Non-pigmented ciliary epithelial cell (primary cell): ENCODE measurements around the gene GALNT15.
A peak's percentile ranks its signal among the peaks of the same experiment; 100 is the strongest.

Experiments used
- DNase-seq: peaks from one replicate; pipeline ENCODE4 v3.0.0-alpha.2; 2010; ENCODE audit warnings: low read depth

The GALNT15 gene

DNA sequence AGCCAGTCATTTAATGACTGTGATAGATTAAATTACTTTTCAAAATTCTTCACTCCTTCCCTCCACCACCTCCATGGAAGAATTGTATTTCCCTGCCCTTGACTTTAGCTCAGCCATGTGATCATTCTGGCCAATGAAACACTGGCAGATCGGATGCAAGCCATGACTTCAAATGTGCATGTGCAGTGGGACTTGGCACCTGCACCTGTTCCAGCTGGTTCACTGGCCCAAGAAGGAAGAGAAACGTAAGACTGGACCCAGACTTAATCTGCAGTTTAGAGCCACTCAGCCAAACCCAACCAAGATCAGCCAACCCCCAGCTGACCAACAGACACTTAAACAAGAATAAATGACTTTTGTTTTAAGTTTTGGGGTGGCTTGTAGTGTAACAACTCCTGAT lies 78.5 kb downstream of the GALNT15 start:
- DNase-seq = no peak

DNA sequence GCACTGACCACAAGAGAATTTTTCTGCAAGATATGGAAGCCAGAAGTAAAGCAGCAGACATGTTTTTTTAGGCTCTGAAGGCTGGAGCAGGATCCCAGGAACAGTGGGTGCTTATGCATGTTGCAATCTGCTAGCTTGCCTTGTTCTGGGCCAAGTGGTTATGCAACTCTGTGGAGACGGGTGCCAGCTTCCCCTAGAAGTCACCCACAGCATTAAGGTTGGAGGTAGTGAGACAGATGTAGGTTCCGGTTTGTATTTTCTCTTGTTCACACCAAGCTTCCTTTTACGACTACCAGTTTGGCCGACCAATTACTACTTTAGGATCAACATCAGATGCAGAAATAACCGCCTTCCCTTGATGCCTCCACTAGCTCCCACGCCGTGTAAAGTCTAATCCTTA lies 79.1 kb downstream of the GALNT15 start:
- DNase-seq = no peak

DNA sequence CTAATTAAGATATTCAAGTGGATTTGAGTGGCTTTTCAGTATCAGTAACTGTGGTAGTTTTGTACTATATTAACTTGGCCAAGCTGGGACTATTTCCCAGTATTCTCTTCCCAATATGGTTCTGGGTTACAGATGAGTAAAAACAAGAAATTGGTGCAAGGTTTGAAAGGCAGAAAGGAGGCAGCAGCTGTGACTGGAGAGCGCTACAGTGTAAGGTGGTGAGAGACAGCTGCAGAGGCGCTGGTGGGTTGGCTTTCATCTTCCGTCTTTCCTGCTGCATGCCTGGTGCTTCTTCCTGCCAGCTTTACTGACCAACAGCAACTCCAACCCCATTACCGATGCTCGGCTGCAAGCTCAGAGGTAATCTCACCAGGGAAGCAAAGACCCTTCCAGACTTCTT lies 80.4 kb downstream of the GALNT15 start:
- DNase-seq = no peak

DNA sequence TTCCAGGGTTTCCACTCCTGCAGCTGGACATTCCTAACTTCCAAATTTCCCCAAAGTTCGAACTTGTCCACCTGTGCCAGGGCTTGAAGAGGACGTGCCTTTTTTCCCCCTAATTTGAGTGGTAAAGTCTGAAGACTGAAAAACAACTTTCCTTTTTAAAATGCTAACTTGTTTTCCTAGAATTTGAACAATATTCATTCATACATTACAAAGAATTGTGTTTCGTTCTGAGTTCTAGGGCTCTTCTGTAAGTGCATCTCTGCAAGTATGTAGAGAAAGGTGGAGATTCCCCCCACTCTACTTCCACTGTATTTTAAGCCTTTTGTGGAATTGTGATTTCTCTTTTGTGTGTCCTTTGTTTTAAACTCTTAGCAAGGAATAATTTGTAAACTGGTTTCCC lies 80.8 kb downstream of the GALNT15 start:
- DNase-seq = no peak

DNA sequence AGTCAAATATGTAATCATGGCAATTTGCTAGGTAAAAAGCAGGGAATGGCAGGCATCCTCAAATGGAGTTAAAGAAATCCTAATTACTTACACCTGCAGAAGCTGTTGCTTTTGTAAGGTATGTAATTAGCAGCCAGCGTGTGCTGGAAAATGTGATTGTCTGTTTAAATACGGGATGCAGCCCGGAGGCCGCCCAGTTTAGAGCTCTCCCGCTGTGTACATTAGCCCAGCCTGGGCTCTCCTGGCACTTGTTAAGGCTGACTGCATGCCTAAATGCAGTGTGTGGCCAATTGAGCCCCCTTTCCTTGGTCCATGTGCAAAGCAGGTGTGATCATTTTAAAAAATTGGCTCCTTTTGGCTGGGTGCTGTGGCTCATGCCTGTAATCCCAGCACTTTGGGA lies 81.2 kb downstream of the GALNT15 start:
- no peak for DNase-seq

DNA sequence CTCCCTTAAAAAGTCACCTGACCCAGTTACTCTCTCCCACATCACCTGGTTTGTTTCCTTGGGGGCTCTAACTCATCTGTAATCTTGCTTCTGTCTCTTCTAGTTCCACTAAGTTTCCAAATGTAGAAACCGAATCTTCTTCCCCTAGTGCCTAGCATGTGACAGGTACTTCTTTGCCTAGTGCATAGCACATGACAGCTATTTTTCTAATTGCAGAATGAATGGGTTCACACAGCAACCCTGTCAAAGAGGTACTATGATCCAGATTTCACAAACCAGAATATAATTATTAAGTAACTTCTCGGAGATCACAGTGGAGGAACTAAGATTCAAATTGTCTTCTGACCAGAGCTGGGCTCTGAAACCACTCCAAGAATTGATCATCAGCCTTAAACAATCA lies 82.8 kb downstream of the GALNT15 start:
- no peak for DNase-seq

DNA sequence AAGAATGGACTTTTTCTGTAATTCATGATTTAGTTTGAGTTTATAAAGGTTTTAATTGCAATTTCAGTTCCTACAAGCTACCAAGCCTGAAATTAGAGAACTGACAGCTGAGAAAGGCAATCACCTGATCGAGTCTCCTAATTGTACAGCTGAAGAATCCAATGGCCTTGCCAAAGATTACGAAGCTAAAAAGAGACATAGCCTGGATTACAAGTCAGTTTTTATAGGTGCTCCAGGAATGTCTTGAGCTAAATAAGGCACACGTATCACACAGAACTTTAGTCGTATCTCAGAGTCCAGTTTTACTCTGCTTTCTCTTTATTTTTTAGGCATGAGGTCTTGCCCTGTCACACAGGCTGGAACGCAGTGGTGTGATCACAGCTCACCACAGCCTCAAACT lies 83.7 kb downstream of the GALNT15 start:
- no peak for DNase-seq

DNA sequence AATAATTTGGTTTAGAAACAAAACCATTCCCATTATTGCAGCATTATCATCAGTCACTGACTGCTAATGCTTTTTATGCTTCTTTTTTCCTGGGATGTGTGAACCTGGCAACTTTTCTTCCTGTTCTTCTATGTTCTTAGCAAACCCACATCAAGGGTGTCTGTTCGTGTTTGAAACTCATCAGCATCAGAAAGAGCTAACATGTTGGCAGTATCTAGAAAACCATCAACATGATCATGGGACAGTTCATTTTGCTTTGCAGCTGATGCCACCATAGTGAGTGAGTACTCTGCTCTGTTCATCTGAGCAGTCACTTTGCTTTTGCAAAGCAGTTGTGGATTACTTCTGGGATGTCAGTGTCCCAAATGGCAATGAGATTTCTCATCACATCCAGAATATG lies 84.4 kb downstream of the GALNT15 start:
- DNase-seq = no peak

DNA sequence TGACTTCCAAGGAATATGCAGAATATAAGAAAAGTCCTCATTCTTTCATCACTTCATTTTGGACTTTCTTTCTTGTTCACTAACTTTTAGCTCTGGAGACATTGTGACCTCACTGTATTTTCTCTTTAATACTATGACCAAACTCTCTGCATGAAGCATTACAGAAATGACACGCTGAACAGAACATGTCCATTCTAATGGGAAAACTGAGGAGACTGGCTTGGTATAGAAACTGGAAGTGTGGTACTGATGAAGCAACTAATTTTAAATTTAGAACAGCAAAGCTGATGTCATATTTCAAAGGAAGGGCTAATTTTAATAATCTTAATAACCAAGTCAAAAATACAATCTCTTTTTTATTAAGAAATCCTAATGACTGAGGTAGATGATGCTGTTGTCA lies 85.6 kb downstream of the GALNT15 start:
- DNase-seq = no peak

DNA sequence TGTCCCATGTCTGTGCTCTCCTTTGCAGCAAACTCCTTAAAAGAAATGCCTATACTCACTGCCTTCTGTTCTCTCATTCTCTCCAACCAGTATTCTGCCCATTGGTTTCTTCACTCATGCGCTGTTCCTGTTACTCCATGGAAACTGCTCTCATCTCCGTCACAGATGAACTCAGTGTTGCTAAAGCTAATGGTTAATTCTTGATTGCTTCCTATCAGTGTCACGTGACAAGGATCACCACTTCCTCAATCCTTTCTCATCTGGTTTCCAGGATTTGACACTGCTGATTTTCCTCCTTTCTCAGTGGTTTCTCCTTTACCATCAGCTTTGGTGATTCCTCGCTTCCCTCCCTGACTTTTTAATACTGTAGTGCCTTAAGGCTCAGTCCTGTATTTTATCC lies 87.7 kb downstream of the GALNT15 start:
- no peak for DNase-seq

DNA sequence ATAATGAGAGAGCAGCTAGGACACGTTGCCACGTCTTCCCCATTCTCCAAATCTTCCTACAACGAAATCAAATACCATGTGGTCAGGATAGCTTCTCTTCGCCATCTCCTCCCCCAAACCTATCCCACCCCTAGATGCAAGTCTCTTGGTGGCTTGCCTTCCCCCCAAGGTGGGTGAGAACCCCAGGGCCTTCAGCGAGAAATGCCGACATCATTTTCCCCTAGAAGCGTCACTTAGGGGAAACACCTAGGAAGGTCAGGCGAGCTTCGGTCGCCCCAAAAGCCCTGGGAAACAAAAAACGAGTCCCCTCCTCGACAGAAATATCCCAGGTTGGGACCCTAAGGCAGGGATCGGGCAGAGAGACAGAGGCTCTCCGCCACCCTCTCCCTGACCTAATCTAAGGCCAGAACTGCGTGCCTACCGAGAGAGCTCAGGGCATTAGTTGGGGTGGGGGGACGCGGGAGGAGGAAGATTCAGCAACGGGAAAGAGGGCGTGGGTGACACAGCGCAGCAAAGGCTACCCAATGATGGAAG lies 89.8 kb downstream of the GALNT15 start:
- no peak for DNase-seq

DNA sequence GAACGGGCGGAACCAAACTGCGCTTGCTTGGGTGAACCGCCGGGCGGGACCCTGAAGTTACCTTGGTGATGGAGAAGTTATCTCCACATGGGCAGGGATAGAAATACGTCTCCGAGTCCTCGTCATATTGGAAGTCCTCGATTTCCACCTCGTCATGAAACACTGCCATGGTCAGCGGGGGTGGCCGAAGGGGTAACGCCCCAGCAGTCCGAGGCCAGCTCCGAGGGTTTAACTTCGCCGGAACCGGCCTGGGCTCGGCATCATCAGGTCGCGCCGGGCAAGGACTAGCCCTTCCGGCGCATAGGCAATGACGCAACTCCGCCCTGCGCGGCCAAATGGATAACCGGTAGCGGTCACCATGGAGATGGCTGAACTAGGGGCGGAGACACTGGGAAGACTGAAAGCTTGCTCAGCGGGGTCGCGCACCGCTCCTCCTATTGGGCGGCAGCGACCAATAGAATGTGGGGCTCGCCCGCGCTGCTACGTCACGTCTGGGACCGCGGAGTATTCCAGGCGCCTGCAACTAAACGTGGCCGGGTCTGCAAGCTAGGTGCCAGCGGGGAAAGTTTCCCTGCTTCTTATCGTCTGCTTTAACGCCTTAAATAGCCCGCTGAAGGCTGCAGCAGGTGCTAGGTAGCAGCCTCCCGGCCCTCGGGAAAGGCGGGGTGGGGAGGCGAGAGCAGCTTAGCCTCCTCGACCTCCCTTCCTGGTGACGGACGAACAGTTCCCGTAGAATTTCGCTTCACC lies 90.4 kb downstream of the GALNT15 start, which contains the start of the genes DPH3 and OXNAD1:
Gene DPH3, minus strand, starts transcription at position 236 of the 747 bp plus-strand sequence. Its CDS starts 67 bp downstream, at position 169.
Gene OXNAD1, plus strand, starts transcription at position 505 of the 747 bp plus-strand sequence. CDS start 5,741 bp downstream, outside the sequence.
- peak; percentile 98 for DNase-seq

DNA sequence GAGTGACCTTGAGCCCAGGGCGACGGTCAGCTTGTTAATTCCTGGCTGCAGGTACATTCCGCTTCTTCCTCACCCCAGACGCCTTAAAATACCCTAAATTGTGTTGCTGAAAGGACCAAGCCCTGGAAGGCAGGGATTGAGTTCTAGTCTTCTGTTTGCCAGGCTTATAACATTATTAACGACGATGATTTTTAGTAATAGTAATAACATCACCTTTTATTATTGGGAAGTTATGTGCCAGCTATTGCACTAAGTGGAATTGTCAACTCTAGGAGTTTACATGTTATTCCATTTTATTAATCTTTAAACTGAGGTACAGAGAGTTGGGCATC lies 90.9 kb downstream of the GALNT15 start:
- no peak for DNase-seq

DNA sequence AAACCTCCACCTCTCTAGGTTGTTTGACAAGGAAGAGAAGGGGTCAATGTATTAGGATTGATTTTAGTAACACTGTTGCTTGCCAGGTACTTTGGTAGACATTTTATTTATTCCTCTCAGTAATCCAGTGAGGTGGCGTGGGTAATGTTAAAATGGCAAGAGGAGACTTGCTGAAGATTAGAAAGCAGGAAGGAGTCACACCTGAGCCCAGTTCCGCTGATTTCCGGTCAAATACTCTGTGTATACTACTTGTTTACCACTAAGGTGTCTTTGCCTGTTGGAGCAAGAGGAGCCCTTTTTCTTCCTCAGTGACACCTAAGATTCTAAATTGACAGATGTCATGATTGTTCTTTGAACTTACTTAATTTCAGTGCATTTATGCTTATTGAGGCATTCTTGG lies 92.2 kb downstream of the GALNT15 start:
- DNase-seq = no peak

DNA sequence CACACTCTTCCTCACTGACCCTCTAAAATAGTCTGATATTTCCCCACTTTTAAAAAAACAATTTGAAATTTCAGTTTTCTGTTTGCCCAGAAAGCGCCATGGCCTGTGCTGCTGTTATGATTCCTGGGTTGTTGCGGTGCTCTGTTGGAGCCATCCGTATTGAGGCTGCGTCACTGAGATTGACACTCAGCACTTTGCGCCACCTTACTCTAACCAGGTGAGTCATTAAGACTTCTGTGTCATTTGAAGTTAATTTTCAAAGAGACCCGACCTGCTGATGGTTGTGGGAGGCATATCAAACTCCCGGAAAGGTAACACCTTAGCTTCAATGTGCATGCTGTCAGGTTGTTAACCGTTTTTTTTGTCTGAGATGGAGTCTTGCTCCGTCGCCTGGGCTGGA lies 96.4 kb downstream of the GALNT15 start:
- DNase-seq = no peak

DNA sequence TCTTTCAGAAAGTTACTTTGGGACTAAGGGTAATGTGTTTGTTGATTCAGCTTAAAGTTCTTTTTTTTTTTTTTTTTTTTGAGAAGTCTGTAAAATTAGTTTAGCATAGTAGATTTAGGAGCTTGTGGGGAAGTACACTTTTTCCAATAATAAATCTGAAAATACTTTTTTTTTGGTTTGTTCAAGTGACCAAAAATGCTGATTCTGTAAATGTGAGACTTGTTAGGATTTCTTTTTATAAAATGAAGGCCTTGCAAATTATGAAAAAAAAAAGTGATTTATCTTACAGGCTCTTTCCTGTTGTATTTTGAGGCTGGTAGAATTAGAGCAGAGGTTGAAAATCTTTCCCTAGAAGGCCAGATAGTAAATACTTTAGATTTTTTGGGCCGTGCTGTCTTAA lies 98.1 kb downstream of the GALNT15 start:
- DNase-seq = no peak

DNA sequence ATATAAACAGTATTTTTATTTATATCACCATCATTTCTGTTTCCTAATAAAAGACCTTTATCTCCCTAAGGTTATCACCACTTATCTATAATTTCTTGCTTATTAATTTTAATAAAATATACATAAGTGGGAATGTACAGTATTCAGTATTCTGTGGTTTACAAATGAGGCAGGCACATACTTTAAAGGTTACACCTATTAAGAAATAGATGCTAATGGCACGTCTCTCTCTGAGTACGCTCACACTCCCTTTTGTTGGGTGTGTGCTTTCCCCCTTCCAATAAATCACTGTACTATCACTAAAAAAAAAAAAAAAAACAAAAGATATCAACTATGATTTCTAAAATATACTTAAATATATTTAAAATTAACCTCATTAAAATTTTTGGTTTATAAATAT lies 99.4 kb downstream of the GALNT15 start:
- no peak for DNase-seq

DNA sequence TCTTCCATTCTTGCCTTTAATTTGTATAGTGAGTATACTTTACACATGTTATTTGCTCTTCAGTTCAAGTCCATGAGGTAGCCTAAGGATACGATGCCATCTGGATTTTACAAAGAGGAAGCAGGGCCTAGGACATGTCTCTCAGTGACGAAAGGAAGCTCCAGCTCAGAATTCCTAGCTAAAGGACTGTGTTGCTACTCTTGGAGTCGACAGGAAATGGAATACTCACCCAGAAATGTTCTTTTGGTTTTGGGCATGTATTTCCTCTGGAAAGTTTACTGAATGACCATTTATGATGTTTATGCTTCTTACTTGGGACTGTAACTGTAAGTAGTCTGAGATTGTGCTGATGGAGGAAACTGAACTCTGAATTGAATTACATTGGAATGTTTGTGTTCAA lies 103.0 kb downstream of the GALNT15 start:
- DNase-seq = no peak

DNA sequence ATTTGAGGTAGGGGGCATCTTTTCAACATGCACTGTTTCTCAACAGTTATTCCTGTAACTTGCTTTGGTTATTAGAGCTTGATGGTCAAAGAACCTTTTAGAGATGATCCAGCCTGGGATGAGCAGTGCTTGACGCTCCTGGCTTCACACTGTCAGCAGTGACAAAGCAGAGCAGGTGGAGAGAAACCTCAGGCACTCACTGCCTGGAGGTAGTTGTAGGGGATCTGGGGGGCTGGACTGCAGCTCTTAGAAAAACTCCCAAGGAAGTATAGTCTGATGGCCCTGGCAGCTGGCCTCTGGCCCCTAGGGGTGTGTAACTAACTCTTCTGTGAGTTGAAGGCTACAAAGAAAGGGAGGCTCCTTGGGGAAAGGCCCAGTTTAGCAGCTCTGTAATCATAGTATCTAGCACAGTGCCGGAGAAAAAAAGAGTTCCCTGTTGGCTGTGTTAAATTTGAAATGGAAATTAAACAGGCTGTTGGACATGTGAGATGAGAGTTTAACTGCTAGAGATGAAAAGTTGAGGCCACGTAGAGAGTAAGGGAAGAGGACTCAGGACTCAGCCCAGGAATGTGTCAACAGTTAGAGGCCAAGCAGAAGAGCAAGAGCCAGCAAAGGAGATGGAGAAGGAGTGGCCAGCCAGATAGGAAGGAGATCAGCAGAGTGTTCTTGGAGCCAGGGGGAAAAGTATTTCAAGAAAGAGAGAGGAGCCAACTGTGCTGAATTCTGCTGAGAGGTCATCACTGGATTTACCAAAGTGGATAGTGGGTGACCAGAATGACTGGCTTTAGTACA lies 104.7 kb downstream of the GALNT15 start:
- no peak for DNase-seq

DNA sequence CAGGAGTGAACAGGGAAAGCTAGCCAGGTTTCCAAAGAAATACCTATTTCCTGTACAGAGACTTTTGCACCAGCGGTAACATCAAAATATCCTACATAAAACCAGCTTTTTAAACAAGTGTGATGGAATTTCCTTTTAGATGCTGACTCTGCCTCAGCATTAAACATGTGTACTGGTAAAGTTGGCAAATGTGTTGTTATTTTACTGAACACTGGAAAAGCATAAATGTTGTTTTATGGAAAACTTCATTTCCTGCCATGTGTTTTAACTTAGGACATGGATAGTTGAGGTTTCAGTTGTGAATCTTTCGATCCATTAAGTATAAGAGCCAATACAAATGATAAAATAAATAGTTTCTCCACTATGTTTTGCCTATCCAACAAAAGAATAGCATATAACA lies 106.2 kb downstream of the GALNT15 start:
- no peak for DNase-seq
